Fibroblast of lung (primary cell): ENCODE results near the gene MAPK8.

Source experiments
- CTCF ChIP-seq, 2 donors: IDR thresholded peaks in 1 of 2; conservative IDR thresholded peaks in 1 of 2; 1 replicate in 1 of 2; 2 replicates in 1 of 2; pipeline ENCODE4 v1.5.1; 2011 to 2012; ENCODE audit warnings: low read length in 2 of 2, control low read depth in 1 of 2, inconsistent platforms in 1 of 2, low read depth in 1 of 2, mild to moderate bottlenecking in 1 of 2
- EZH2 ChIP-seq: IDR thresholded peaks from 2 replicates; pipeline ENCODE4 v1.5.1; 2012; ENCODE audit warnings: low read length, control low read depth, mild to moderate bottlenecking; ENCODE audit errors: missing control alignments

GRCh38 chr10:48378675-48379074, 72.2 kb downstream of the MAPK8 start:
- TF ChIP-seq CTCF (conservative IDR thresholded peaks at IDR 0.05 in 1 of 2, IDR thresholded peaks at IDR 0.05 in 1 of 2; ENCODE audit: low read depth in 1 of 2, low read length in 2 of 2) = no peak
- no peak for TF ChIP-seq EZH2
